Loucy (cell line): ENCODE results near the gene MRM2.

Source experiments
- H2AFZ ChIP-seq: fragments of 200-600 bp; sonication (generic); 2 replicates; pipeline ENCODE4 v1.6.0; 2016; ENCODE audit warnings: antibody characterized with exemption, mild to moderate bottlenecking, low read length, moderate library complexity
- H3F3A ChIP-seq: fragments of 200-600 bp; 2 replicates; pipeline ENCODE4 v1.6.0; 2016; ENCODE audit warnings: antibody characterized with exemption, low read depth, mild to moderate bottlenecking
- H3K27me3 ChIP-seq: fragments of 200-600 bp; sonication (generic); 2 replicates; pipeline ENCODE4 v1.6.1; 2014; ENCODE audit warnings: low read length, mild to moderate bottlenecking; ENCODE audit not compliant: insufficient read depth, poor library complexity, severe bottlenecking
- H3K36me3 ChIP-seq: fragments of 200-600 bp; sonication (generic); 2 replicates; pipeline ENCODE4 v1.6.1; 2016; ENCODE audit warnings: low read length; ENCODE audit not compliant: insufficient read depth
- H3K4me1 ChIP-seq: fragments of 200-600 bp; sonication (generic); 2 replicates; pipeline ENCODE4 v1.5.1; 2014; ENCODE audit warnings: low read length, mild to moderate bottlenecking; ENCODE audit not compliant: insufficient read depth, poor library complexity, severe bottlenecking
- H3K4me2 ChIP-seq: fragments of 200-600 bp; sonication (generic); 2 replicates; pipeline ENCODE4 v1.6.0; 2014; ENCODE audit warnings: antibody characterized with exemption, low read length, low read depth, mild to moderate bottlenecking; ENCODE audit not compliant: poor library complexity, severe bottlenecking
- H3K4me3 ChIP-seq: fragments of 200-600 bp; sonication (generic); 2 replicates; pipeline ENCODE4 v1.5.1; 2014; ENCODE audit warnings: low read length, mild to moderate bottlenecking, mixed read lengths; ENCODE audit not compliant: poor library complexity, severe bottlenecking
- H3K79me2 ChIP-seq: fragments of 200-600 bp; sonication (generic); 2 replicates; pipeline ENCODE4 v1.6.1; 2014; ENCODE audit warnings: low read length; ENCODE audit not compliant: insufficient read depth
- H3K9ac ChIP-seq: fragments of 200-600 bp; sonication (generic); 2 replicates; pipeline ENCODE4 v1.6.0; 2014; ENCODE audit warnings: mild to moderate bottlenecking, low read depth, low read length, moderate library complexity; ENCODE audit not compliant: poor library complexity, severe bottlenecking
- H3K9me2 ChIP-seq: fragments of 200-600 bp; sonication (generic); replicated peaks from 2 replicates; pipeline ENCODE4 v1.6.1; 2016; ENCODE audit warnings: low read depth, low read length, mixed read lengths
- H3K9me3 ChIP-seq: fragments of 200-600 bp; sonication (generic); 2 replicates; pipeline ENCODE4 v1.6.1; 2014; ENCODE audit warnings: mild to moderate bottlenecking, antibody characterized with exemption, low read length, low read depth; ENCODE audit not compliant: insufficient read depth
- H4K20me1 ChIP-seq: fragments of 200-600 bp; sonication (generic); 2 replicates; pipeline ENCODE4 v1.6.0; 2014; ENCODE audit warnings: antibody characterized with exemption, low read length, mild to moderate bottlenecking; ENCODE audit not compliant: insufficient read depth, poor library complexity, severe bottlenecking
- EZH2phosphoT487 ChIP-seq: fragments of 200-600 bp; IDR thresholded peaks from 2 replicates; pipeline ENCODE4 v1.6.1; 2018; ENCODE audit warnings: antibody characterized with exemption, mild to moderate bottlenecking, moderate library complexity, borderline replicate concordance
- TF ChIP-seq, protein P1 (sequence below): fragments of 200-600 bp; sonication (generic); conservative IDR thresholded peaks from 2 replicates; pipeline ENCODE4 v1.5.1; 2014; ENCODE audit warnings: mild to moderate bottlenecking, antibody characterized with exemption, low read length

MRM2 gene

GRCh38 chr7:2273866-2274265, 31.9 kb upstream of the MRM2 start:
- Histone ChIP-seq H2AFZ (no peak overlapping the region), H3K79me2 (no peaks in the 10 kb centered on the region), H3K4me3 (no peak overlapping the region), H3K36me3 (peaks cover 11% of the 10 kb centered on the region; the same call in 1 of the 2 replicates), H3K9me3 (no peaks in the 10 kb centered on the region), H3K27me3 (no peaks in the 10 kb centered on the region), H3K9ac (no peak overlapping the region), H4K20me1 (no peaks in the 10 kb centered on the region), H3K9me2 (no peaks in the 10 kb centered on the region), H3K4me1 (no peaks in the 10 kb centered on the region), H3F3A (no peaks in the 10 kb centered on the region), H3K4me2 (no peak overlapping the region)
- no peak for TF ChIP-seq EZH2phosphoT487
- TF ChIP-seq, protein P1, sequence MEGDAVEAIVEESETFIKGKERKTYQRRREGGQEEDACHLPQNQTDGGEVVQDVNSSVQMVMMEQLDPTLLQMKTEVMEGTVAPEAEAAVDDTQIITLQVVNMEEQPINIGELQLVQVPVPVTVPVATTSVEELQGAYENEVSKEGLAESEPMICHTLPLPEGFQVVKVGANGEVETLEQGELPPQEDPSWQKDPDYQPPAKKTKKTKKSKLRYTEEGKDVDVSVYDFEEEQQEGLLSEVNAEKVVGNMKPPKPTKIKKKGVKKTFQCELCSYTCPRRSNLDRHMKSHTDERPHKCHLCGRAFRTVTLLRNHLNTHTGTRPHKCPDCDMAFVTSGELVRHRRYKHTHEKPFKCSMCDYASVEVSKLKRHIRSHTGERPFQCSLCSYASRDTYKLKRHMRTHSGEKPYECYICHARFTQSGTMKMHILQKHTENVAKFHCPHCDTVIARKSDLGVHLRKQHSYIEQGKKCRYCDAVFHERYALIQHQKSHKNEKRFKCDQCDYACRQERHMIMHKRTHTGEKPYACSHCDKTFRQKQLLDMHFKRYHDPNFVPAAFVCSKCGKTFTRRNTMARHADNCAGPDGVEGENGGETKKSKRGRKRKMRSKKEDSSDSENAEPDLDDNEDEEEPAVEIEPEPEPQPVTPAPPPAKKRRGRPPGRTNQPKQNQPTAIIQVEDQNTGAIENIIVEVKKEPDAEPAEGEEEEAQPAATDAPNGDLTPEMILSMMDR = no peak

GRCh38 chr7:2272031-2272430, 30.0 kb upstream of the MRM2 start:
- Histone ChIP-seq H3K9me3 (no peaks in the 10 kb centered on the region), H2AFZ (no peak overlapping the region), H3K4me2 (no peak overlapping the region), H3K9me2 (no peaks in the 10 kb centered on the region), H4K20me1 (no peaks in the 10 kb centered on the region), H3K79me2 (no peaks in the 10 kb centered on the region), H3K4me3 (no peak overlapping the region), H3F3A (no peaks in the 10 kb centered on the region), H3K36me3 (peaks cover 8% of the 10 kb centered on the region; the same call in 1 of the 2 replicates), H3K9ac (no peak overlapping the region), H3K4me1 (no peaks in the 10 kb centered on the region), H3K27me3 (no peaks in the 10 kb centered on the region)
- TF ChIP-seq, protein P1 = no peak
- TF ChIP-seq EZH2phosphoT487 = no peak

DNA sequence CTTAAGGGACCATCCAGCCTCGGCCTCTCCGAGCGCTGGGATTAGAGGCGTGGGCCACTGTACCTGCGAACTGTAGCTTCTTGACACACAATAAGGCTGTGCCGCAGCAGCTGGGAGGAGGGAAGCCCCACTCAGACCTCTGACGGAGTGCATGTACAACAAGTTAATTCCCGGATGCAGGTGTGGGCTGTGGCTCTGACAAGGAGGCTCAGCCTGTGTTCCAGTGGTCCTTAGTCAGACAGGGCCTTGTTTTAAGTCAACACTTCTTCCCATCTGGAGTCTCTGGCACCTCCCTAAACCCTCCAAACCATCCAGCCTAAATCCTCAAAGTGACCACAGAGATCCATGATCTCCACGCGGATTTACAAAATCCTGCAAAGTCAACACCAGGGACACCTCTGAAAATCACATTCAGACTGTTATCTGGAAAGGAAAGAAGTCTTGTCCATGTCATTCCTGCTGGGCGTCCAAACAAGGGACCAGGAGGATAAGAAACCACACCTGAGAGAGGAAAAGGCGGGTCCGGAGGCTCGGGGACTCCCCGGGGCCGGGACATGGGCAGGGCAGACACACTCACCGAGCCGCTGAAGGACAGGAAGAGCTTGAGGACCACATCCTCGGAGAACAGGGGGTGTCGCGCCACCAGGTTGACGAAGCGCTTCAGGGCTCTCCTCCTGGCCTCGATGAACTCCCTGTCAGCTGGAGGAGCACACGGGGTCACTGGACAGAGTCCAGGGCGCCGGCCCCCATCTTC, 29.4 kb upstream of the MRM2 start:
- Histone ChIP-seq H3F3A (no peaks in the 10 kb centered on the region), H3K9me3 (no peaks in the 10 kb centered on the region), H2AFZ (no peak overlapping the region), H3K9me2 (no peaks in the 10 kb centered on the region), H3K4me1 (no peaks in the 10 kb centered on the region), H3K9ac (no peak overlapping the region), H3K27me3 (no peaks in the 10 kb centered on the region), H3K79me2 (no peaks in the 10 kb centered on the region), H3K4me3 (no peak overlapping the region), H4K20me1 (no peaks in the 10 kb centered on the region), H3K36me3 (peaks cover 6% of the 10 kb centered on the region; the same call in 1 of the 2 replicates), H3K4me2 (no peak overlapping the region)
- no peak for TF ChIP-seq EZH2phosphoT487
- TF ChIP-seq, protein P1 = no peak
